Measurements from ENCODE around the gene CHL1.
"Not testable (repeated sequence)": the region's sequence is repeated elsewhere in the genome, so short reads cannot be mapped to it uniquely, and the experiment has no call there.

Gene CHL1

DNA sequence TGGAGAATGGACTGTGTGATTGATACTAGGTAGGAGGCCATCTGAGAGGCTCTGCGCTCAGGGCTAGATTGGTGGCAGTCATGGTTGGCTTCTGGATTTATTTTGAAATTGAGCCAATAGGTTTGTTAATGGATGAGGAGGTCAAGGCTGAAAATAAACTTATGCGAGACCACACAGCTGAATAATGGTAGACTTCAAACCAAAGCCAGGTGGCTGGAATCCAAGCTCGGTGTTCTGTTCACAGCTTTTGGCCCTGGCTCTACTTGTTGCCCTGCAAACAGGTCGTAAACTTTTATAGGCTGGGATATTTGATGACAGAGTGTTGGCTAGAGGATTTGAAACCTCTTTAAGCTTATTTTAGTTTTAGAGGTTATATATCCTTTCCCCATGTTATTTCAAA lies 160.4 kb downstream of the CHL1 start:
- TF ChIP-seq ZNF274 (IDR thresholded peaks at IDR 0.05; ENCODE audit: low read depth, low read length) = no peak
- no peak overlapping the region for H3K4me3 ChIP-seq (ENCODE audit: low read length)

- H3K4me3 ChIP-seq (ENCODE audit: low read length) = no peak overlapping the region
- TF ChIP-seq ZNF274 (IDR thresholded peaks at IDR 0.05; ENCODE audit: low read depth, low read length) = no peak
Observed at GRCh38 chr3:359672-360071, 163.1 kb downstream of the CHL1 start.

- no peak for TF ChIP-seq ZNF274 (IDR thresholded peaks at IDR 0.05; ENCODE audit: low read depth, low read length)
Observed at GRCh38 chr3:362681-363338, 166.2 kb downstream of the CHL1 start.

GRCh38 chr3:364287-364686 lies 167.7 kb downstream of the CHL1 start:
- no peak for TF ChIP-seq ZNF274 (IDR thresholded peaks at IDR 0.05; ENCODE audit: low read depth, low read length)
- no peak overlapping the region for H3K4me3 ChIP-seq (ENCODE audit: low read length)

More at GRCh38 chr3:362681-363338, 166.2 kb downstream of the CHL1 start:
- H3K4me3 ChIP-seq (ENCODE audit: low read length) = no peak overlapping the region

GRCh38 chr3:365268-365667 lies 168.7 kb downstream of the CHL1 start:
- no peak overlapping the region for H3K4me3 ChIP-seq (ENCODE audit: low read length)
- TF ChIP-seq ZNF274 (IDR thresholded peaks at IDR 0.05; ENCODE audit: low read depth, low read length) = no peak

DNA sequence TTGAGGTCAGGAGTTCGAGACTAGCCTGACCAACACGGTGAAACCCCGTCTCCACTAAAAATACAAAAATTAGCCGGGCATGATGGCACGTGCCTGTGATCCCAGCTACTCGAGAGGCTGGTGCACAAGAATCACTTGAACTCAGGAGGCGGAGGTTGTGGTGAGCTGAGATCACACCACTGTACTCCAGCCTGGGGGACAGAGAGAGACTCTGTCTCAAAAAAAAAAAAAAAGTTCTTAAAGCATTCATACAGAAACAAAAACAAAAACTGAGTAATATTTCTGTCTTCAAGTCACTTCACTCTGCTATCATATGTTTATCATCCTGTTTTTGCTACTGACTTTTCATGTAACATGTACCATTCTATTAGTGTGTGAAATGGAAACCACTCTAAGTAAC lies 169.7 kb downstream of the CHL1 start:
- not testable (repeated sequence) for H3K4me3 ChIP-seq (ENCODE audit: low read length)

GRCh38 chr3:373193-373779 lies 176.7 kb downstream of the CHL1 start:
- TF ChIP-seq ZNF274 (IDR thresholded peaks at IDR 0.05; ENCODE audit: low read depth, low read length) = no peak
- H3K4me3 ChIP-seq (ENCODE audit: low read length) = no peak overlapping the region

GRCh38 chr3:374459-374858 lies 177.9 kb downstream of the CHL1 start:
- no peak for TF ChIP-seq ZNF274 (IDR thresholded peaks at IDR 0.05; ENCODE audit: low read depth, low read length)
- H3K4me3 ChIP-seq (ENCODE audit: low read length) = no peak overlapping the region

GRCh38 chr3:377158-377561 lies 180.6 kb downstream of the CHL1 start:
- H3K4me3 ChIP-seq (ENCODE audit: low read length) = no peak overlapping the region
- TF ChIP-seq ZNF274 (IDR thresholded peaks at IDR 0.05; ENCODE audit: low read depth, low read length) = no peak

DNA sequence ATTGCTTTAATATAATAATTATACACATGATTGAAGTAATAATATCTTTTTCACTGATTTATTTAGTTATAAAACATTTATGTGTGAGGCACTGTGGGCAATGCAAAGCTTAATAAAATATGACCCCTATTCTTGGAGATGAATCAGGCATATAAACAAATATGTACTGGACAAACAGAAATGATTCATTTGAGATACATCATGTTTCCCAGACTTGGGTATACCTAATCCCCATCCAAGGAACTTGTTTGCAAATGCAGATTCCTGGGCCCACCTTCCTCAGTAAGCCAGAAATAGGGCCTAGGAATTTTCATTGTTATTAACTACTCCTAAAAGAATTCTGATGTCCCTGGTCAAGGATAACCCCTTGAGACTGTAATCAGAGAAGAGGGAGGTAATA lies 184.2 kb downstream of the CHL1 start:
- no peak for TF ChIP-seq ZNF274 (IDR thresholded peaks at IDR 0.05; ENCODE audit: low read depth, low read length)
- H3K4me3 ChIP-seq (ENCODE audit: low read length) = no peak overlapping the region

- no peak for TF ChIP-seq ZNF274 (IDR thresholded peaks at IDR 0.05; ENCODE audit: low read depth, low read length)
- no peak overlapping the region for H3K4me3 ChIP-seq (ENCODE audit: low read length)
Observed at GRCh38 chr3:385151-385550, 188.6 kb downstream of the CHL1 start.

GRCh38 chr3:394775-395174 lies 198.2 kb downstream of the CHL1 start:
- no peak for TF ChIP-seq ZNF274 (IDR thresholded peaks at IDR 0.05; ENCODE audit: low read depth, low read length)
- H3K4me3 ChIP-seq (ENCODE audit: low read length) = no peak overlapping the region

DNA sequence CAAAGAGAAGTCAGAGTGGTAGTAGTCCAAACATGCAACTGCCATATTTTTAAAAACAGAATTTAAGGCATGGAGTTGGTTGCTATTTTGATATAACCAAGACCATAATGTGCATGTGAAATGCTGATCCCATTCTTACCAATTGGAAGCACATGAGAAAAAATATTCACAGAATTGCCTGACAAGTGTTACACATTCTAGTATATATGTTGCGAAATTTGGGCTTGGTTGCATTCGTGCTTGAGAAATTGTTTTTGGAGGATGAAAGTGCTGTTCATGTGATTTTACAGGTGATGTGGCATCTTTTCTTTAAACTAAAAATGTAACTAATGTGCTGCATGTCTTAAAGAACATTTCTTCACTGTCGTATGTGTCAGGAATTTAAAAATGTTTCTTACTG lies 199.7 kb downstream of the CHL1 start:
- TF ChIP-seq ZNF274 (IDR thresholded peaks at IDR 0.05; ENCODE audit: low read depth, low read length) = no peak
- H3K4me3 ChIP-seq (ENCODE audit: low read length) = no peak overlapping the region

GRCh38 chr3:399647-400046 lies 203.1 kb downstream of the CHL1 start:
- no peak overlapping the region for H3K4me3 ChIP-seq (ENCODE audit: low read length)
- TF ChIP-seq ZNF274 (IDR thresholded peaks at IDR 0.05; ENCODE audit: low read depth, low read length) = no peak

GRCh38 chr3:403826-404225 lies 207.3 kb downstream of the CHL1 start:
- no peak overlapping the region for H3K4me3 ChIP-seq (ENCODE audit: low read length)
- no peak for TF ChIP-seq ZNF274 (IDR thresholded peaks at IDR 0.05; ENCODE audit: low read depth, low read length)

DNA sequence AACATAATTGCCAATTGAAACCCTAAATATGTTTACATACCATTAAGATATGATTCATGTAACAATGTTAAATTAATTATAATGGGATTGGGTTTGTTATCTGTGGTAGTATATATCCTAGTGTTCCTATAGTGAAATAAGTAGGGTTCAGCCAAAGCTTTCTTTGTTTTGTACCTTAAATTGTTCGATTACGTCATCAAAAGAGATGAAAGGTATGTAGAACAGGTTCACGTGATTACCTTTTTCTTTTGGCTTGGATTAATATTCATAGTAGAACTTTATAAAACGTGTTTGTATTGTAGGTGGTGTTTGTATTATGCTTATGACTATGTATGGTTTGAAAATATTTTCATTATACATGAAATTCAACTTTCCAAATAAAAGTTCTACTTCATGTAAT lies 212.4 kb downstream of the CHL1 start:
- no peak for TF ChIP-seq ZNF274 (IDR thresholded peaks at IDR 0.05; ENCODE audit: low read depth, low read length)
- no peak overlapping the region for H3K4me3 ChIP-seq (ENCODE audit: low read length)

Data from GM08714 (cell line).